ENCODE data around the gene KLHL26.

Gene KLHL26

GRCh38 chr19:18710186-18710585, 73.4 kb downstream of the KLHL26 start:
- H3K9me3 ChIP-seq, result no peaks in the 10 kb centered on the region
- no peaks in the 10 kb centered on the region for H3K4me1 ChIP-seq (ENCODE audit: control insufficient read depth in 1 of 2, insufficient read depth in 1 of 2, low read depth in 1 of 2, low read length in 1 of 2)
- TF ChIP-seq CTCF (IDR thresholded peaks at IDR 0.05), result no peak
- no peaks in the 10 kb centered on the region for H3K27me3 ChIP-seq
- H3K36me3 ChIP-seq, result no peaks in the 10 kb centered on the region
- no peak overlapping the region for H3K4me3 ChIP-seq (ENCODE audit: low read depth in 1 of 2, low read length in 1 of 2)
- no peak overlapping the region for H3K27ac ChIP-seq

- Histone ChIP-seq H3K4me1 (ENCODE audit: control insufficient read depth in 1 of 2, insufficient read depth in 1 of 2, low read depth in 1 of 2, low read length in 1 of 2) (no peaks in the 10 kb centered on the region), H3K27ac (no peak overlapping the region), H3K27me3 (no peaks in the 10 kb centered on the region), H3K36me3 (no peaks in the 10 kb centered on the region), H3K4me3 (ENCODE audit: low read depth in 1 of 2, low read length in 1 of 2) (no peak overlapping the region), H3K9me3 (no peaks in the 10 kb centered on the region)
- no peak for TF ChIP-seq CTCF (IDR thresholded peaks at IDR 0.05)
Observed at GRCh38 chr19:18710996-18711751, 74.3 kb downstream of the KLHL26 start.

GRCh38 chr19:18711893-18712292, 75.1 kb downstream of the KLHL26 start:
- Histone ChIP-seq H3K27ac (no peak overlapping the region), H3K27me3 (no peaks in the 10 kb centered on the region), H3K36me3 (no peaks in the 10 kb centered on the region), H3K4me3 (ENCODE audit: low read depth in 1 of 2, low read length in 1 of 2) (no peak overlapping the region), H3K9me3 (no peaks in the 10 kb centered on the region), H3K4me1 (ENCODE audit: control insufficient read depth in 1 of 2, insufficient read depth in 1 of 2, low read depth in 1 of 2, low read length in 1 of 2) (no peaks in the 10 kb centered on the region)
- no peak for TF ChIP-seq CTCF (IDR thresholded peaks at IDR 0.05)

- TF ChIP-seq CTCF (IDR thresholded peaks at IDR 0.05), result no peak
- H3K4me1 ChIP-seq (ENCODE audit: control insufficient read depth in 1 of 2, insufficient read depth in 1 of 2, low read depth in 1 of 2, low read length in 1 of 2), result no peaks in the 10 kb centered on the region
- H3K4me3 ChIP-seq (ENCODE audit: low read depth in 1 of 2, low read length in 1 of 2), result no peak overlapping the region
Observed at GRCh38 chr19:18712981-18713380, 76.2 kb downstream of the KLHL26 start.

GRCh38 chr19:18713550-18714117, 76.8 kb downstream of the KLHL26 start:
- no peaks in the 10 kb centered on the region for H3K9me3 ChIP-seq
- H3K27ac ChIP-seq, result no peak overlapping the region
- no peaks in the 10 kb centered on the region for H3K27me3 ChIP-seq
- H3K4me3 ChIP-seq (ENCODE audit: low read depth in 1 of 2, low read length in 1 of 2), result no peak overlapping the region
- no peak for TF ChIP-seq CTCF (IDR thresholded peaks at IDR 0.05)
- no peaks in the 10 kb centered on the region for H3K36me3 ChIP-seq
- H3K4me1 ChIP-seq (ENCODE audit: control insufficient read depth in 1 of 2, insufficient read depth in 1 of 2, low read depth in 1 of 2, low read length in 1 of 2), result no peaks in the 10 kb centered on the region

More at GRCh38 chr19:18712981-18713380, 76.2 kb downstream of the KLHL26 start:
- Histone ChIP-seq H3K27me3 (no peaks in the 10 kb centered on the region), H3K27ac (no peak overlapping the region), H3K9me3 (no peaks in the 10 kb centered on the region), H3K36me3 (no peaks in the 10 kb centered on the region)
